A172 (cell line): Measurements from ENCODE around the gene PTK6. TPM values are rescaled to one million over a fixed set of nuclear protein-coding genes. Genes with fewer than 3 reads are reported as not detected.
"Not testable (repeated sequence)": the region's sequence is repeated elsewhere in the genome, so short reads cannot be mapped to it uniquely, and the experiment has no call there.

Experiments
- DNase-seq: peaks from one replicate; pipeline ENCODE4 v3.0.0-alpha.2; 2015; ENCODE audit warnings: low spot score
- total RNA-seq: library from RNA; depleted of rRNA; stranded (reverse); fragments of >200 nt; shearing (Covaris generic); gene quantifications from 2 replicates; pipeline ENCODE4 v1.2.3, GENCODE V29; 2014; rRNA removed

Gene PTK6
- 2.0 and 2.4 TPM in 2 replicates for total RNA-seq

- DNase-seq, result peak; percentile 81
Observed at GRCh38 chr20:63536997-63537524, at the start of gene PTK6. Gene PTK6, minus strand, starts transcription at chr20:63537376. Its CDS starts 62 bp downstream, at chr20:63537314.

- DNase-seq, result no peak
Observed at GRCh38 chr20:63586797-63587196, 49.6 kb upstream of the PTK6 start.

- DNase-seq, result no peak
Observed at GRCh38 chr20:63585616-63586565, 48.7 kb upstream of the PTK6 start.

GRCh38 chr20:63582382-63583063 lies 45.3 kb upstream of the PTK6 start:
- no peak for DNase-seq

GRCh38 chr20:63580796-63581461 lies 43.8 kb upstream of the PTK6 start:
- peak; percentile 53 for DNase-seq

- DNase-seq, result no peak
Observed at GRCh38 chr20:63579017-63579694, 42.0 kb upstream of the PTK6 start.

- DNase-seq, result no peak
Observed at GRCh38 chr20:63578224-63579016, 41.2 kb upstream of the PTK6 start.

GRCh38 chr20:63577317-63577894 lies 40.2 kb upstream of the PTK6 start:
- DNase-seq, result no peak

GRCh38 chr20:63576311-63576710 lies 39.1 kb upstream of the PTK6 start:
- DNase-seq, result no peak

- no peak for DNase-seq
Observed at GRCh38 chr20:63574829-63575743, 37.9 kb upstream of the PTK6 start.

- DNase-seq, result peak; percentile 63
Observed at GRCh38 chr20:63574156-63574828, 37.1 kb upstream of the PTK6 start, which contains the start of gene HELZ2. Gene HELZ2, minus strand, starts transcription at chr20:63574239. Its CDS starts 1,854 bp downstream, at chr20:63572385.

- no peak for DNase-seq
Observed at GRCh38 chr20:63573647-63574131, 36.5 kb upstream of the PTK6 start.

GRCh38 chr20:63572788-63573646 lies 35.8 kb upstream of the PTK6 start:
- DNase-seq, result no peak

- no peak for DNase-seq
Observed at GRCh38 chr20:63572071-63572787, 35.1 kb upstream of the PTK6 start.

GRCh38 chr20:63571087-63571478 lies 33.9 kb upstream of the PTK6 start:
- not testable (repeated sequence) for DNase-seq

- DNase-seq, result no peak
Observed at GRCh38 chr20:63570281-63571086, 33.3 kb upstream of the PTK6 start.
